ENCODE measurements around the gene GRK1.

DNA sequence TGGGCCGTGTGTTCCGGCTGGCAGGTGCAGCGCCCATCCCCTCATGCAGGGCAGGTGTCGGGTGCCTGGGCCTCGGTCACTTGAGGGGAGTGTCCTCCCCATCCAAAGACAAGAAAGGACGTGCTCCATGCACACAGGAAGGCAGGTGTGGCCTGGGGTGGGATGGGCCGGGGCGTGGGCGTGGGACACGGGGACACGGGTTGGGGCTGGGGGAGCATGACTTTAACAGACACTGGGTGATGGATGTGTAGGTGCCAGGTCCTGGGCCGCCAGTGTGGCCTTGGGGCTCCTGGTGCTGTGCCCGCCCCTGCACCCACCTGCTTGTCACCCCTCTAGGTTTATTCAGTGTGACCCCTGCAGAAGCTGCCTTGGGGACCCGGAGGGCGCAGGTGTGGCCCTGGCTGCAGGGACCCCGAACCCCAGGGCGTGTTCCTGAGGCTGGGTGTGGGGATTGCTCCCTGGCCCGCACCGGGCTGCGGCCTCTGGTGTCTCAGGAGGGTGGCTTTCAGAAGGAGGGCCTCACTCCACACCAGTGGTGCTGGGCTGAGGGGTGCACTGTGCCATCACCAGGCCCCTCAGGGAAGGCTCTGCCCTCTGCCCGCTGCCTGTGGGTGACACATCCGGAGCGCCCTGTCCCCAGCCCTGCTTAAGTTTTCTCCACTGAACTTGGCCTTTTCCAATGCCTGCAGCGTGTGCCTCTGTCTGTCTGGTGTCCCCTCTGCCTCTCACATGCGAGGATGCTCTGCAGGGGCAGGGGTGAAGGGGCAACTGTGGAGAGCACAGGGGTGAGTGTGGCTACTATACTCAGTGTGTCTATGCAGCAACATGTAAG, 97.2 kb downstream of the GRK1 start:
- TF ChIP-seq, protein P1, sequence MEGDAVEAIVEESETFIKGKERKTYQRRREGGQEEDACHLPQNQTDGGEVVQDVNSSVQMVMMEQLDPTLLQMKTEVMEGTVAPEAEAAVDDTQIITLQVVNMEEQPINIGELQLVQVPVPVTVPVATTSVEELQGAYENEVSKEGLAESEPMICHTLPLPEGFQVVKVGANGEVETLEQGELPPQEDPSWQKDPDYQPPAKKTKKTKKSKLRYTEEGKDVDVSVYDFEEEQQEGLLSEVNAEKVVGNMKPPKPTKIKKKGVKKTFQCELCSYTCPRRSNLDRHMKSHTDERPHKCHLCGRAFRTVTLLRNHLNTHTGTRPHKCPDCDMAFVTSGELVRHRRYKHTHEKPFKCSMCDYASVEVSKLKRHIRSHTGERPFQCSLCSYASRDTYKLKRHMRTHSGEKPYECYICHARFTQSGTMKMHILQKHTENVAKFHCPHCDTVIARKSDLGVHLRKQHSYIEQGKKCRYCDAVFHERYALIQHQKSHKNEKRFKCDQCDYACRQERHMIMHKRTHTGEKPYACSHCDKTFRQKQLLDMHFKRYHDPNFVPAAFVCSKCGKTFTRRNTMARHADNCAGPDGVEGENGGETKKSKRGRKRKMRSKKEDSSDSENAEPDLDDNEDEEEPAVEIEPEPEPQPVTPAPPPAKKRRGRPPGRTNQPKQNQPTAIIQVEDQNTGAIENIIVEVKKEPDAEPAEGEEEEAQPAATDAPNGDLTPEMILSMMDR (conservative IDR thresholded peaks at IDR 0.05; ENCODE audit: low read depth in 2 of 2): no peak
- TF ChIP-seq POLR2AphosphoS5 (IDR thresholded peaks at IDR 0.05; ENCODE audit: low read depth): no peak
- no peak for TF ChIP-seq CREB1 (CRISPR knock-in tag; IDR thresholded peaks at IDR 0.05; ENCODE audit: low read depth)
- TF ChIP-seq, protein P2, sequence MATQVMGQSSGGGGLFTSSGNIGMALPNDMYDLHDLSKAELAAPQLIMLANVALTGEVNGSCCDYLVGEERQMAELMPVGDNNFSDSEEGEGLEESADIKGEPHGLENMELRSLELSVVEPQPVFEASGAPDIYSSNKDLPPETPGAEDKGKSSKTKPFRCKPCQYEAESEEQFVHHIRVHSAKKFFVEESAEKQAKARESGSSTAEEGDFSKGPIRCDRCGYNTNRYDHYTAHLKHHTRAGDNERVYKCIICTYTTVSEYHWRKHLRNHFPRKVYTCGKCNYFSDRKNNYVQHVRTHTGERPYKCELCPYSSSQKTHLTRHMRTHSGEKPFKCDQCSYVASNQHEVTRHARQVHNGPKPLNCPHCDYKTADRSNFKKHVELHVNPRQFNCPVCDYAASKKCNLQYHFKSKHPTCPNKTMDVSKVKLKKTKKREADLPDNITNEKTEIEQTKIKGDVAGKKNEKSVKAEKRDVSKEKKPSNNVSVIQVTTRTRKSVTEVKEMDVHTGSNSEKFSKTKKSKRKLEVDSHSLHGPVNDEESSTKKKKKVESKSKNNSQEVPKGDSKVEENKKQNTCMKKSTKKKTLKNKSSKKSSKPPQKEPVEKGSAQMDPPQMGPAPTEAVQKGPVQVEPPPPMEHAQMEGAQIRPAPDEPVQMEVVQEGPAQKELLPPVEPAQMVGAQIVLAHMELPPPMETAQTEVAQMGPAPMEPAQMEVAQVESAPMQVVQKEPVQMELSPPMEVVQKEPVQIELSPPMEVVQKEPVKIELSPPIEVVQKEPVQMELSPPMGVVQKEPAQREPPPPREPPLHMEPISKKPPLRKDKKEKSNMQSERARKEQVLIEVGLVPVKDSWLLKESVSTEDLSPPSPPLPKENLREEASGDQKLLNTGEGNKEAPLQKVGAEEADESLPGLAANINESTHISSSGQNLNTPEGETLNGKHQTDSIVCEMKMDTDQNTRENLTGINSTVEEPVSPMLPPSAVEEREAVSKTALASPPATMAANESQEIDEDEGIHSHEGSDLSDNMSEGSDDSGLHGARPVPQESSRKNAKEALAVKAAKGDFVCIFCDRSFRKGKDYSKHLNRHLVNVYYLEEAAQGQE (IDR thresholded peaks at IDR 0.05; ENCODE audit: unreplicated experiment): no peak
- TF ChIP-seq EZH2 (IDR thresholded peaks at IDR 0.05; ENCODE audit: low read depth, unreplicated experiment): no peak
- no peak for TF ChIP-seq STAT1 (IDR thresholded peaks at IDR 0.05; ENCODE audit: unreplicated experiment)
- no peak for TF ChIP-seq ZNF114 (CRISPR knock-in tag; IDR thresholded peaks at IDR 0.05)
- TF ChIP-seq EZH2phosphoT487 (IDR thresholded peaks at IDR 0.05; ENCODE audit: unreplicated experiment): no peak
- TF ChIP-seq NANOG (IDR thresholded peaks at IDR 0.05; ENCODE audit: borderline replicate concordance): no peak

All from GM23338 (cell line).